HL-60/S4 (cell line): ENCODE data around the gene CDH5.

ENCODE experiments used
- in situ Hi-C: fragments of 300-500 bp; cut with MboI; formaldehyde crosslinking; loops from 2 replicates; pipeline ENCODE4 v1.14.3; 2022; ENCODE audit warnings: low sequenced_read_pairs

Gene CDH5

DNA sequence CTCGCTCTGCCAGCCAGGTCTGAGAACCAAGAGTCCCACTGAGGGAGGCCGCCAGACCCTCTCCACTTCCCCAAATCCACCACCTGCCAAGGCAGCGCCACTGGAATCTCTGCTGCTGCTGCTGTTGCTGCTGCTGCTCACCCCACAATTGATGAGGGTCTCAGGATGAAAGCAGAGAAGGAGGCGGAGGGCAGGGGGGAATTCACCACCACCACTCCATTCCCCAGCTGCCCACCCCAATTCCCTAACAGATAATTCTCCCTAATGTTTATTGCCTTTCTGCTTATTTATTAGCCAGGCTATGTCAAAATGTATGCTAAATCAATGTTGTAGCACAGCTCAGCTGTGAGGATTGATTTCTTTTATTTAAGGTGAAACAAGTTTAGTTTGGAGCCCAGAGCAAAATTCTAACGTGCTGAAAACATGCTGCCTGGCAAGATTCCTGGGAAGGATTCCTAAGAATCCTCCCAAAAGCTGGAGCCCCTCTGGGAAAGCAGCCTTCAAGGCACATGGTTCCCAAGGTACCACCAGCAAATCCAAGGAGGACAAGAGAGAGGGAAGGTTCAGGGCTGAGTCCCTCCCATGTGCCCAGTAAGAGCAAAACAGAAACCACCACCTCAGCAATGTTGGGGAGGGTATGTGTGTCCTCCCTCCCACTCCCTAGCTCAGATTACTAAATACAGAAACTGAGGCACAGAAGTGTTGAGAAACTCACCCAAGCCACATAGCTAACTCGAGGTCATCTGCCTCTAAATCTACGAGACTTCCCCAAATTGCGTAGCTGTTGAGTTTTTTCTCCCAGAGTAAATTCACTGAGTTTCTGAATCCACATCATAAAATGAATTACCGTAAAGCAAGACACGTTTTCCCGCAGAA is 12.2 kb upstream of the CDH5 start:
- in situ Hi-C loops, result no loop called here

DNA sequence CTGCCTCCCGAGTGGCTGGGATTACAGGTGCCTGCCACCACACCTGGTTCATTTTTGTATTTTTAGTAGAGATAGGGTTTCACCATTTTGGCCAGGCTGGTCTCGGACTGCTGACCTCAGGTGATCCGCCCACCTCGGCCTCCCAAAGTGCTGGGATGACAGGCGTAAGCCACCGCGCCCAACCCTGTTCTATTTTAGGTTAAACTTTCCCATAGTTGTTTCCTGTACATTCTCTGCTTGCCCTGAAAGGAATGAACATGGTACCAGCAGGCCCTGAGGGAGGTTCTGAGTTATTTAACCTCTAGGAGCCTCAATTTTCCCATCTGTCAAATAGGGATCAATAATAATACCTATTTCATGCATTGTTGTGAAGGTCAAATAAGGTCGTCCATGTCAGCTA is 11.0 kb upstream of the CDH5 start:
- in situ Hi-C loops, result no loop called here

DNA sequence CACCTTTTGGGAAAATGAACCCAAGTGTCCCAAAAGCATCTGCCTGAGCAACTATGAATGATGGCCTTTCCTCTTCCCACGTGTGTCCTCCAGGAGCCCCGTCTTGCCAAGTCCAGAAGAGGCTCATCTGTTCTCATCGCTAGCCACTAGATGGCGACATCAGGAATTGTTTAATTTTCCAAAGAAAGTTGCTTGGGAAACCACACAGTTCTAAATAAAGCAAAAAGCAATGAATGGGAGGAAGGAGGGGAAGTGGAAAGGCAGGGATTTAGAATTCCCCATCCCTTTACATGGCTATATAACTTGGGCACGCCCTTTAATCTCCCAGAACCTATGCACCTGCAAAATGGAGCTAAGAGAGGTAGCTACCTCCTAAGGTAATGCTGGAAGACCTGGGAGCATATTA is 9.0 kb upstream of the CDH5 start:
- in situ Hi-C loops, result no loop called here

DNA sequence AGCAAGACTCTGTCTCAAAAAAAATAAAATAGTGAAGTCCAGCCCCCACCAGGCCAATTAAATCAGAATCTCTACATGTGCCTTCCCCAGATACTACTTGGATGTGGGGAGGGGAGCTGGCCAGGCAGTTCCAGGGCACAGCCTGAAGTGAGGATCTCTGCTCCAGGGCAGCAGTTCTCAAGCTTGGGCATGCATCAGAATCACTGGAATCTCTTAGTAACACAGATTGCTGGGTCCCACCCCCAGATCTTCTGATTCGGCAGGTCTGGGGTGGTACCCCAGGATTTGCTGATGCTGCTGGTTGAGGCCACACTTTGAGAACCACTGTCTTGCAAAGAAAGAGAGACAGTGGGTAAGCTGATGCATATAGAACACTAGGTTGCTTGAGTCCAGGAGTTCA is 8.3 kb upstream of the CDH5 start:
- in situ Hi-C loops, result no loop called here

DNA sequence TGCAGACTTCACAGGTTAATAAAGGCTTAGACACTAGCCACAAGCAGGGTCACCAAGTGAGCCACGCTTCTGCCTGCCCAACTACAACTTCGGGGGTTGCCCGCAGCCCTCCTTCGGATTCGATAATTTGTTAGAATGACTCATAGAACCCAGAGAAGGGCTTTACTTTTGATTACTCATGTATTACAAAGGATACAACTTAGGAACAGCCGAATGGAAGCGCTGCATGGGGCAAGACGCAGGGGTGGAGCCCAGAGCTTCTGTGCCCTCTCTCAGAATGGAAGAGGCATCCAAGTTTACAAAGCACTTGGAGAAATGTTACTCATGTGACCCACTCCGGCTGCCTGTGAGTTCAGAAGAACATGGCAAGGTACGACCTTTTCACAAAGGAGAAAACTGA is 7.5 kb upstream of the CDH5 start:
- in situ Hi-C loops, result no loop called here

DNA sequence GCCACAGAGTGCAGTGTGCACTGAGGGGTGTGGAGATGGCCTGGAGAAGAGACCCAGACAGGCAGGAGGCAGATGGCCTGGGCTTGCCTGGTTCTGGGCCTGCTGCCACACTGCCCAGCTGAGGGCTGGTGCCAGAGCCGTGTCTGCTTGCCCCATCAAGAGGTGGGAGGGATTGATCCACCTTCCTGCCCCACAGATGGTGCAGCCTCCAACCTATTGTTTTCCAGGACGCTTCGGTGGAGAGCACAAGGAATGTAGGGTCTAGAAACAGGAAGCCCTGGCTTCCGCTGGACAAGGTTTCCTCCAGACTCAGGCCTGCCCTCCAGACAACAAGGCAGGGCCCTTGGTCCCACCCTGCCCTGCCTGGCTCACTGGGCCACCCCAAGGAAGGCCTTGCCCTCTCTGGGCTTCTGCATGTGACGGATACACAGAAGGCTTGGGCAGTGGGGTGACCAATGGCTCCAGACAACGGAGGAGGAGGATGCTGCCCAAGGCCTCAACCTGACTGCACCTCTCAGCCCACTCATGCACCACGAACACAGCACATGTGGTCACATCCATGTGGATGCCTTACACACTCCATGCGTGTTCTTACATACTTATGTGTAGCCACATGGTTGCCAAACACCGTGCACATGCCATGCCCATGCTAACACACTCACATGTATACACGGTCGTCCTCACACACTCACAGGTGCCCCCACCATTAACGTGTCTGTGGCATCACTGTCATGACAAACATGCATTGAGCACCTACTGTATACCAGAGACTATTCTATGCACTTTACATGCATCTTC is 6.5 kb upstream of the CDH5 start:
- in situ Hi-C loops, result no loop called here

DNA sequence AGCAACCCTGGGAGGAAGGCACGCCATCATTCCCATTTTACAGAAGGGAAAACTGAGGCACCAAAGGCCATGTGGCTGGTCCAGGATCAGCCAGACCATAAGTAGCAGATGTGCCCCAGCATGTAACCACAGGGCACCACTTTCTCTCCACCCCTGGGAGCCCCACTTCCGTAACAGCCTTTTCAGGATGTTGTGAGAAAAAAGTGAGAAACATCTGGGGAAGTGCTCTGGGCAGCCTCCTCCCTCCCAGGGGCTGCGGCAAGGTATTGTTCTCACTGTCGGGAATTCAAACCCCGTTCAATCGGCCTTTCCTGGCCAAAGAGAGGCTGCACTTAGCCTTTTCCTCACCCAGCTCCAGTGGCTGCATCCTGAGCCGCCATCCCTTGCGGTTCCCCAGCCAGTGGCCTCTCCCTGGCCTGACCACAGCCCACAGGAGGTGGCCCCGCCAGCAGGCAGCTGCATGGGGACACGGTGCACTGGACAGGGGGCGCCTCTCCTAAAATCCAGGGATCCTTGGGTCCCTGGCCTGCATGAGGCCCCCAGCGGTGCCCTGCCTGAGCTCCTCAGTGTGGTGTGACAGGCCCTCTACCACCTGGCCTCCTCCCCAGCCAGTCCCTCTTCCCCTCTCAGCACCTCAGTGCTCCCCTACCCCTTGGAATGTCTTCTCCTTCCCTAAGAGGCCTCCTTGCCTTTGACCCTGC is 5.7 kb upstream of the CDH5 start:
- in situ Hi-C loops, result no loop called here

DNA sequence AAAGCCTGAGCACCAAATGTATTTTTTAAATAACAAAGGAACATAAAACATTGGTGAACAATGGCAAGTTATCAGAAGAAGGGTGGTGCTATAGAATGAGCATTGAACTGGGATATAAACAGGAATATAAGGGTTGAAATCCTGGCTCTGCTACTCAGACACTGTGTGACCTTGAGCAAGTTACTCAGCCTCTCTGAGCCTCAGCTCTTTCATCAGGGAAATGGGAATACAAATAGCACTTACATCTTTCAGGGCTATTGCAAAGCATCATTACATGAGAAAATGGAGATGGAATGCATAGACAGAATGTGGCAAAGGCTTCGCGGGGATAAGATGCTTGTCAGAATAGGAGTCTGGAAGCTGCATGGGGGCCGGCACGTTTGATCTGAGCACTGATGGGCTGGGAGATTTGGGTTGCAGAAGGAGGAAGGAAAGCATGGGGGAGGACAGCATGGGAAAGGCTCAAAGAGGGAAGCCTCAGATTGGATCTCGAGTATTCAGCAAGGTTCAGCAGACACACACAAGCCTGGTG is 4.8 kb upstream of the CDH5 start:
- in situ Hi-C loops, result no loop called here

DNA sequence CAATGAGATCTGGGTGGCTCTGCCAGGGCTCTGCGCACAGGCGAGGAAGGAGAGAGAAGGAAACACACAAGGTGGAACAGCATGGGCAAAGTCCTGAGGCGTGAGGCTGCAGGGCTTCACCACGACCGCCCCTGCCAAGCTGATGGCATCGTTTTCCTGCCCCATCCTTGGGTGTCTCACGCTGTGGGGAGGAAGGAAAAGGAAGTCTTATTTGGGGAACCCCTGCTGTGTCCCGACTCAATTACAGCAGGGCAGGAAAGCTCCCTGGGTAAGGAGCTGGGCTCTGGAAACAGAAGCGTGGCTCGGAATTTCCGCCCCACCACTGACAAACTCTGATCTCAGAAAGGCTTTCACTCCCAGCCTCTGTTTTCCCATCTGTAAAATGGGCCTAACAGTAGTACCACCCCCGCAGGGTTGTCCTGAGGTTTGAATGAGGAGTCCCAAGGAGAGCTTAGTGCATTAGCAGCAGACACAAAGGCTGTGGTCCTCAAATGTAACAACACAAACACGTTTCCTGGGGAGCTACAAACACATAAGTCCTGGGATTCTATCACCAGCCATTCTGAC is 3.2 kb upstream of the CDH5 start:
- in situ Hi-C loops, result no loop called here

DNA sequence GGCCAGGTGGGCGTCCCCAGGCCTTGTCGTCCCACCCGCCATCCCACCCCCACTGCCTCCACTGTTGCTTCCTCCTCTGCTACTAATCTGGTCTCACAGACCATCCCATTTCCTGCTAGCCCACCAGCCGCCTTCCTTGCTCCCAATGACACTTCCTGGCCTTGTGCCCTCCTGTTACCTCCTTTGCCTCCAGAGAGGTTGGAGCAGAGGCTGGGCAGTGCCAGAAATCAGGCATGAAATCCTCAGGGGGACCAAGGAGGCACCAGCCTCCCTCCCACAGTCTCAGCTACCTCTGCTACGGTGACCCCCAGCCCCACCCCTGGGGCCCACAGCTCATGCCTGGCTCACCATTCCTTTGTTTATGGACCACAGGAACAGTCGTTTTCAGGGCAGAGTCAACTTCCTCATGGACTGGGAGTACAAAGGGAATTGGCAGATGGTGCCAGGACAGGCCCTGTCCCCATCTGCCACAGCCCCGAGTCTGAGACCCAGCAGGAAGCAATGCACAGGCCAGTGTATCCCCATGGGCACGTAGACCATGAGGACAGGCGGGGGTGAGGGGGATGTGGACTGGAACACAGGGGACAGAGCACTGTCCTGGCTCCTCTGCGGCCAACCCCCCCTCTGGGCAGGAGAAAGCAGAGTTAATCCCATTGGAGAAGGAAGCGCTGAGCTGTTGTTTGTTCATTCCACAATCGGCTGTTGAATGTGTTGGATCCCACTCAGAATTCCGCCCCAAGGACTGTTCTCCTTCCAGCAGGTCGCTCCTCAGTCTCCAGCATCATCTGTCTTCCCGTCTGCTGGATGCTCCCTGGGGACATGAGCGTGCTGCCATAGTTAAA is 2.2 kb upstream of the CDH5 start:
- in situ Hi-C loops, result no loop called here

DNA sequence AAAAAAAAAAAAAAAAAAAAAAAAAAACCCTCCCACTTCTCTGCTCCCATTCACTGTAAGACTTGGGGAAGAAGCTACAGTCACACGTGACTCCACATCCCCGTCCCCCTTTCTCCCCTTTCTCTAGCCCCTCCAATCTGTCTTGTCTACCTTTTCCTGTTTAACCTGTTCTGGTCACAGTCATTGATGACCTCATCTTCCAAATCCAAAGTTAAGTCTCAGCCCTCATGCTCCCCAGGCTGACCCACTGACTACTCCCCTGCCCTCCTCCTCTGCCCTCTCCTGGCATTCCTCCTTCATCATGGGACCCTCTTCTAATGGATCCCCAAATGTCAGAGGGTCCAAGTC is 1.6 kb upstream of the CDH5 start:
- in situ Hi-C loops, result no loop called here

DNA sequence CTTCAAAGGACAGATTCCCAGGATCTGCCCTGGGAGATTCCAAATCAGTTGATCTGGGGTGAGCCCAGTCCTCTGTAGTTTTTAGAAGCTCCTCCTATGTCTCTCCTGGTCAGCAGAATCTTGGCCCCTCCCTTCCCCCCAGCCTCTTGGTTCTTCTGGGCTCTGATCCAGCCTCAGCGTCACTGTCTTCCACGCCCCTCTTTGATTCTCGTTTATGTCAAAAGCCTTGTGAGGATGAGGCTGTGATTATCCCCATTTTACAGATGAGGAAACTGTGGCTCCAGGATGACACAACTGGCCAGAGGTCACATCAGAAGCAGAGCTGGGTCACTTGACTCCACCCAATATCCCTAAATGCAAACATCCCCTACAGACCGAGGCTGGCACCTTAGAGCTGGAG is 840 bp upstream of the CDH5 start:
- in situ Hi-C loops, result no loop called here

DNA sequence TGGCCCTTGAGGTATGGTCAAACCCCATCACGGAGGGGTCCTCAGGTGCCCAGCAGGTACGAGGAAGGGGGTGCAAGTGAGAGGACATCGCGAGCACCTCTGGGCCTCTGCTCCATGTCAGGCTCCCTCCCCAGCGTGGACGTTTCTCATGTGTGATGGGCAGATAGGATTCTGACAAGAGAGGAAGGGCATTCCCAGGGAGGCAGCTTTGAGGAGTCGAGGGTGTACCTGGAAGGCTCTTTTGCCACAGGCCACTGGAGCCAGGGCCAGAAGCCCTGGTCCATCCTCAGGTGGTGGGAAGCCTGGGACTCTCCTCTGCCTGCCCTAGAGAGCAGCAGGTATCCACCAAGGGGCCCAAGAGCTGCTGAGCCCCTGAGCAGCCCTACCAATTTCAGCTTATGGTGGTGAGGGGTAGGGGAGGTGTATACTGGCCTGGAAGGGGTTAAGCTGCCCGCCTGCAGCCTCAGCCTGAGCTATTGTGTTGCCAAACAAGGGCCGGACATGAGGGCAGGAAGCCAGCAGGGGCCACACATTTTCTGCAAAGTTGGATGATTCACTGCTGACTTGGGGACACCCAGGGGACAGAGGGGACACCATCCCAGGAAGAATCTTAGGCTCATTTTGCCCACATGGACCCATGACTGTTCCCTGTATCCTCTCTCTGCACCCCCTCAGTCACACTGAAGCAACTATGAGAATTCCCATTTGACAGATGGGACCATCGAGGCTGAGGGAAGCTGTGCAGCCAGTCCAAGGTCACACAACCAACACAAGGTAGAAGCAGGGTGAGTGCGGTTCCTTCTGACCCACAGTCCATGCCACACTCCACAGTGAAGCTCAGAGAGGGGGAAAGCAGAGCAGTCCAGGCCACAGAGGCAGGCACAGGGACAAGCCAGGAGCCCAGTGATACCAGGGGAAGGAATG is 1.7 kb downstream of the CDH5 start:
- in situ Hi-C loops, result no loop called here

DNA sequence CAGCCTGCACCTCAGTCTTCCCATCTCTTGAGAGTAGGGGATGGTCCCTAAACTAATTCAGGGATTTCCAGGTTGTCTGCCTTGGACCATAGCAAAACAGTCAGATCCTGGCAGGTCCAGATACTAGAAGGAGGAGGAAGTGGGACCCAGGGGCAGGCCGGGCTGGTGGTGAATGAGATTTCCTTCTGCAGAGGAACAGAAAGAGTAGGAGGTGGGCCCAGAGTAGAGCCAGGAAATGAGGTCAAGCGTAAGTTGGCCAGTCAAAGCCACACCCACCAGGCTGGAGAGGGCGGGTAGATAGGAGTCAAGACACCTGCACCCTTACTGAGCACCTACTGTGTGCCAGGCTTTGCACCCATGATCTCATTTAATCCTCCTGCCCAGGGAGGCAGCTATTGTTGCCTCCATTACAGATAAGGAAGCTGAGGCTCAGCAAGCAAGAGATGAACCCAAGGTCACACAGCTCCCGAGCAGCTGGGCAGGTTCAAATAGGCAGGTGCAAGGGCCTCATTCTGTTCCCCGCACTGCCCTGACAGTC is 2.6 kb downstream of the CDH5 start:
- in situ Hi-C loops, result no loop called here

DNA sequence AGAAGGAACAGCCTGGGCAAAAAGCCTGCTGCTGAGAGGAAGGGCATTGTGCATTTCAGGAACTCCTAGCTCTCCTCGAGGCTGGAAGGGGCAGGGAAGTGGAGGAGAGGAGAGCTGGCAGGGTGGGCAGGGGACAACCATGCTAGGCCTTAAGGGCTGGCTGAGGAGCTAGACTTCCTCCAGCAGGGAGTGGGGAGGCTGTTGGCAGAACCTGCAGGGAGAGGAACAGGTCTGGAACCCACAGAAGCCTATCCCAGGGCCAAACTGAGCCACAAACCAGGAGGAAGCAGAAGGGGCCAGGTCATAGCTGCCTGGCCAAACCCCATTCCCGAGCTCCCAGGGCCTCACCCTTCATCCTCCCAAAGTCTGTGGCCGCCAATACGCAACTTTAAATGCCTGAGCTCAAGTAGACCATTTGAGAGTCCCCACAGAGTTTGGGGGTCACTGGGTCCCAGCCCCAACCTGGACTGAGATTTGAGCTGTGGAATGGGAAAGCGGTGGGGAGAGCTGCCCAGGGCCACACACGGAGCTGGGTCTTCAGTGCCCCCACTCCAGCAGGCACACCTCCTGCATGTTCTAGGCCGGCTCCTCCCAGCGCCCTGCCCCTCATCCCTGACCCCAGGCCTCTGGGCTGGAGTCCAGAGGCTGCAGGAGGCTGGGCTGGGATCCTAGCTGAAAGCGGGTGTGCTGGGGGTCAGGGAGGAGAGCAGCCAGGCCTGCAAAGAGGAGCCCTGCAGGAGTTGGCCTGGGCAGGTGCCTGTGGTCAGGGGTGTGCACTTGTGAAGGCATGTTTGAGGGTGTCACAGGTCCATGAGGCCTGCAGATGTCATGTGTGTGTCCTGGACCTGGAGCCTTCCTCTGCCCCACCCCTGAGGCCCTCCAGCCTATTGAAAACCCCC is 4.5 kb downstream of the CDH5 start:
- in situ Hi-C loops, result no loop called here

DNA sequence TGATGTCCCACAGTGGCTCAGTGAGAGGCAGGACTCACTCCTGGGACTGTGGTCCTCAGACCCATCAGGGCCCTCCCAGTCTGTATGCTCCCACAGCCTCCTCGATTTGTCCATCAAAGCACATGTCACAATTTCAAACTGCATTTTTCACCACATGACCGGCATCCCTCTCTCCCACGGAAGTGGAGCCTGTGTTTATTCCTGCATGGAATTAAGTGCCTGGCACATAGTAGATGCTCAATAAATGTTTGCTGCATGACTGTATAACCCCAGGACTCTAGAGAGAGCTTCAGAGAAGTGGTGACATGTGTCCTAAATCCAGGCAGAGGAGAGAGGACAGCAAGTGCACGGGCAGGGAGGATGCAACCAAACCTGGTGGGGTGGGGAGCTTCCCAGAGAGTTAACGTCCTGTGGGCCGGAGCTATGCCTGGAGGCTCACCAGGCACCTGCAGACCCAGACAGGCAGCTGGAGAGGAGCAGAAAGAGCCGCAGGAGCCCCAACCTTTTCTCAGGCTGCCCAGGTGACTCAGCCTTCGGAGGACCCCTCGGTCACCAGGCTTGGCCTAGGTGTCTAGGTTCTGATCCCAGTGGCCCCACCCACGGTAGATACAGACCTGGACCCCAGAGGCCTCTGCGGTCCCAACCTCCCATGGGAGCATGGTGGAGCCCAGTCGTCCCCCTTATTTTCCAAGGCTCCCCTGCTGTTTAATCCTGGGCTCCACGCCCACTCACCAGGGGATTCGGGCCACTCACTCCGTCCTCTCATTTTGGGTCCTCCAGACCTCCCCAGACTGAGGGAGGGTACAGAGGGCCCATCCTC is 5.8 kb downstream of the CDH5 start:
- in situ Hi-C loops, result no loop called here

DNA sequence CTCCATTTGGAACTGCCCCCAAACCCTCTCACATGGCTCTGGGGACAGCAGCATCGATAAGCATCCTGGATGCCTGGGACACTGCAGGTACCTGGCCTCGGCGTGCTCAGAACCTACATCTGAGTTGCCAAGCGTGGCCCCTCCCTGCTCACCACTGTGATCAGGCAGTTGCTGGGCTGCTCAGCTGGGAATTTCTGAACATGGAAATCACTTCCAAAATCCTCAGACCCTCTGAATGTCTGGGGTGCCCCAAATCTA is 6.3 kb downstream of the CDH5 start:
- in situ Hi-C loops, result no loop called here
